Right atrium auricular region (tissue), 2 donors: ENCODE measurements around the gene CDH16. TPM values are rescaled to one million over a fixed set of nuclear protein-coding genes. Genes with fewer than 3 reads are reported as not detected.

ENCODE experiments used
- DNase-seq: peaks from one replicate; pipeline ENCODE4 v3.0.0-alpha.2; 2019; ENCODE audit warnings: low spot score
- H3K27ac ChIP-seq, 2 donors: fragments of 200-600 bp; sonication (generic); 1 replicate in 1 of 2; 2 replicates in 1 of 2; pipeline ENCODE4 v1.5.1; 2016 to 2019
- H3K27me3 ChIP-seq, 2 donors: fragments of 200-600 bp; sonication (generic); one replicate each; pipeline versions ENCODE4 v1.5.1 to v1.6.0; 2017 to 2019
- H3K36me3 ChIP-seq: fragments of 200-600 bp; sonication (generic); one replicate; pipeline ENCODE4 v1.5.1; 2016
- H3K4me1 ChIP-seq, 2 donors: fragments of 200-600 bp; sonication (generic); one replicate each; pipeline versions ENCODE4 v1.5.1 to v1.6.0; 2017 to 2019
- H3K4me3 ChIP-seq, 2 donors: fragments of 200-600 bp; sonication (generic); 1 replicate in 1 of 2; 2 replicates in 1 of 2; pipeline ENCODE4 v1.5.1; 2017 to 2019; ENCODE audit warnings: mild to moderate bottlenecking in 1 of 2, moderate library complexity in 1 of 2
- H3K9me3 ChIP-seq, 2 donors: fragments of 200-600 bp; sonication (generic); one replicate each; pipeline ENCODE4 v1.5.1; 2019
- total RNA-seq, 2 donors: library from RNA; depleted of rRNA; stranded (reverse); fragments of >200 nt; gene quantifications; one replicate each; pipeline ENCODE4 v1.1.0, GENCODE V29; 2016
- TF ChIP-seq, protein P1 (sequence below), 2 donors: fragments of 200-600 bp; sonication (generic); IDR thresholded peaks; one replicate each; pipeline ENCODE4 v1.5.1; 2019; ENCODE audit warnings: antibody characterized with exemption in 2 of 2

CDH16 gene
- total RNA-seq, 2 donors from 2014 or later: 0.79 to 1.4 TPM

DNA sequence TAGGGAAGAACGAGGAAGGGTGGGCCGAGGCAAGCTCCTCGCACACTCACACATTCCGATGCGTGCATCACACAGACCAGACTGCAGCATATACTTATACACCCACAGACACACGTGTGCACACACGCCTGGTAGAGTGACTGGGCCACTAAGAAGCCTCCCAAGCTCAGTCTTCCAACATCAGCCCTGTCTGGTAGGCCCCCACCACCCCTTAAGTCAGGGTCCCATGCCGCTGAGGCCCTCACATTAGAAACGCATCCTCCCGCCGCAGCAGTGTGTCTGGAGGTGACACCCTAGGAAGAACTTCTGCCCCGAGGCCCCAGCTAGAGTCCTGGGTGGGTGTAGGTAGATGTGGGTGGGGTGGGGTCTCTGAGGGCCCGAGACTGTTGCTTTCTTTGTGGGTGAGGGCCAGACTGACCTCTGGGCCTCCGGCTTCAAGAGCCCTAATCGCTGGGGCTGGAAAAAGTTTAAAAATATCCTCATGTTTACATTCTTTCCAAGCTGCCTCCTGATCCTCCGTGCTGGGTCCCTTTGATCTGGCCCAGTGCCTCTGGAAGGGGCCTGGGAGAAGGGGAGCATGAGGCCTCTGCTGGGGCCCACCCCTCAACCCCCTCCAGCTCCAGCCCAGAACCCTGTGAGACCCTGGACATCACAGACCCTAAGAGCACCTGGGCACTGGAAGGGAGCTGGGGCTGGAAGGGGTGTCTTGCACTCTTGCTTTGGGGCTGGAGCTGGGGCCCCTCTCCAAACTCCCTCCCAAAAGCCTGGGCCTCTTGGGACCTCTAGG lies 13.6 kb downstream of the CDH16 start:
- no peaks in the 10 kb centered on the region for H3K36me3 ChIP-seq
- peaks cover 0 to 72% of the 10 kb centered on the region in 2 donors for H3K4me1 ChIP-seq
- peak overlapping the region; percentile 26 to 42 for H3K4me3 ChIP-seq
- no peak for DNase-seq
- H3K27me3 ChIP-seq: no peaks in the 10 kb centered on the region
- TF ChIP-seq, protein P1, sequence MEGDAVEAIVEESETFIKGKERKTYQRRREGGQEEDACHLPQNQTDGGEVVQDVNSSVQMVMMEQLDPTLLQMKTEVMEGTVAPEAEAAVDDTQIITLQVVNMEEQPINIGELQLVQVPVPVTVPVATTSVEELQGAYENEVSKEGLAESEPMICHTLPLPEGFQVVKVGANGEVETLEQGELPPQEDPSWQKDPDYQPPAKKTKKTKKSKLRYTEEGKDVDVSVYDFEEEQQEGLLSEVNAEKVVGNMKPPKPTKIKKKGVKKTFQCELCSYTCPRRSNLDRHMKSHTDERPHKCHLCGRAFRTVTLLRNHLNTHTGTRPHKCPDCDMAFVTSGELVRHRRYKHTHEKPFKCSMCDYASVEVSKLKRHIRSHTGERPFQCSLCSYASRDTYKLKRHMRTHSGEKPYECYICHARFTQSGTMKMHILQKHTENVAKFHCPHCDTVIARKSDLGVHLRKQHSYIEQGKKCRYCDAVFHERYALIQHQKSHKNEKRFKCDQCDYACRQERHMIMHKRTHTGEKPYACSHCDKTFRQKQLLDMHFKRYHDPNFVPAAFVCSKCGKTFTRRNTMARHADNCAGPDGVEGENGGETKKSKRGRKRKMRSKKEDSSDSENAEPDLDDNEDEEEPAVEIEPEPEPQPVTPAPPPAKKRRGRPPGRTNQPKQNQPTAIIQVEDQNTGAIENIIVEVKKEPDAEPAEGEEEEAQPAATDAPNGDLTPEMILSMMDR (IDR thresholded peaks at IDR 0.05): no peak
- H3K9me3 ChIP-seq: no peaks in the 10 kb centered on the region
- H3K27ac ChIP-seq: peak overlapping the region; percentile 90 to 96

- DNase-seq: no peak
- peak overlapping the region; percentile 90 to 96 for H3K27ac ChIP-seq
- H3K36me3 ChIP-seq: no peaks in the 10 kb centered on the region
- peak overlapping the region; percentile 26 to 42 for H3K4me3 ChIP-seq
- H3K27me3 ChIP-seq: no peaks in the 10 kb centered on the region
- peaks cover 0 to 78% of the 10 kb centered on the region in 2 donors for H3K4me1 ChIP-seq
- TF ChIP-seq, protein P1 (IDR thresholded peaks at IDR 0.05): no peak
- H3K9me3 ChIP-seq: no peaks in the 10 kb centered on the region
Observed at GRCh38 chr16:66904428-66904845, 14.2 kb downstream of the CDH16 start.

DNA sequence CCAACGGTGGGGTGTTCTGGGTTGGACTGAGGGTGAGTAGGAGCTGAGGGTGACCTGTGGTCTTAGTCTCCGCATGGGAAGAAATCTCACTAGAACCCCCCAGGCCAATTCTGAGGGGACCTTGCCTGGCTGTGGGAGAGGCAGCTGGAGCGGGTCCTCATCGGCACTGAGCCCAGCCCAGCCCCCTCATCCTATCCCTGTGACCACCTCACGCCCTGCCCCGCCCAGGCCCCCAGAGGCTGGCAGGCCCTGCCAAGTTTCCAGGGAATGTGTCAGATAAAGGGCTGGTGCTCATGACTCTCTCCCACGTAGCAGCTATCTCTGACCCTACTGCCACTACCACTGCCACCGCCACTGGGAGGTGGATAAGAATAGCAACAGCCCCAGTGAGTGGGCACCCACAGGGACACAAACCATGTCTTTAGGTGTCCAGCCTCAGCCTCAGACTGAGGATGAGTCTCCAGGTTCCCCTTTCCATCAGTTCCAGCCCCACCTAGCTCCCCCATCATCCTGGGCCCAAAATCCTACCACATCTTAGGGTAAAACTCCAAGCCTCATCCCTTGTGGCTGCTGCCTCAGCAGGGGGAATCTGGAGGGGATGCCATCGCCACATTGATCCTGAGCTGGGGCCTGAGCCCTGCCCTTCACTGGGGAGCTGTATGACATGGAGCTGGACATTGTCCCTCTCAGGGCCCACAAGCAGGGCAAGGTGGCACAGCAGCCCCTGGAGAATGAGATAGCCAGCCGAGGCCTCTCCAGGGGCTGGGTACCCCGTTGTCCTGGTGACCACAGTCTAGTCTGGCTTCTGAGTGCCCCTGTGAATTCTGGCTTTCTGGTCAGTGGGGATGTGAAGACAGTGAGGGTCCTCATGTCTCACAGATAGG lies 14.9 kb downstream of the CDH16 start:
- Histone ChIP-seq H3K27me3 (no peaks in the 10 kb centered on the region), H3K9me3 (no peaks in the 10 kb centered on the region), H3K27ac (peak overlapping the region; percentile 90 to 96), H3K36me3 (no peaks in the 10 kb centered on the region), H3K4me1 (peaks cover 0 to 85% of the 10 kb centered on the region in 2 donors), H3K4me3 (peak overlapping the region; percentile 26 to 42)
- TF ChIP-seq, protein P1 (IDR thresholded peaks at IDR 0.05): no peak
- no peak for DNase-seq

DNA sequence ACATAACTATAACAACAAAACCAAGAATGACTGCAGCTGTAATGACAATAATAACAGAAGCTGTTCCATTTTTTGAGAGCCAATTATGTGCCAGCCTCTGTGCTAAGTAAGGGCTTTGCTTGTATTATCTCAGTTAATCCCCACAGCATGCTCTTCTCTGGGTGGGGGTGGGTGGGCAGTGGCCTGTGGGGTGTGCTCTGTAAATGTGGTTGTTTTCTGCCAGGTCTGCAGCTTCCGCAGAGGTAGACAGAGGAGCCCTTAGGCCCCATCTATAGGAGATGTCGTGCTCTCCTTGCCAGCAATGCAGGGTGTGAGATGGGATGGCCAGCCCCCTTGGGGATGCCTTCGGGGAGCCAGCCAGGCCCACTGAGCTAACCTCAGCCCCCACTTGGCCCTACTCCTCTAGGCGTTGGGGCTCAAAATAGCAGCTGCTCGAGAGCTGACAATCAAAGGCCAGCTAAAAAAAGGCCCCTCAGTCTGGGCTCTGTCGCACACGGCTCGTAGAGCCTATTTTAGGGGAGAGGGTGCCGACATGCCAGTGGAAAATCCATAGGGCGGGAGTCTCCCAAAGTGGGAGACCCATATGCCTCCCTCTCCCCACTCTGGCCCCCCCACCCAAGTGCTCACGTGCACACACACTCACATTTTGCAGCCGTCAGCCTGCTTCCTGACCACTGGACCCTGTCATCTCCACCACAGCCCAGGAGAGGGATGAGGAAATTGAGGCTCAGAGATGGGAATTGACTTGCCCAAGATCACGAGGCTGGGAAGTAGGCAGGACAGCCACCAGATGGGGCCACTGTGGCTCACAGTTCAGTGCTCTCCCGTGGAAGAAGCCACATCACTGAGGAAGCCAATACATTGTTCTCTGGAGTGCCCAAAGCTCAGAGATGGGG lies 15.8 kb downstream of the CDH16 start:
- Histone ChIP-seq H3K4me3 (no peak overlapping the region), H3K4me1 (peaks cover 0 to 88% of the 10 kb centered on the region in 2 donors), H3K27me3 (no peaks in the 10 kb centered on the region), H3K36me3 (no peaks in the 10 kb centered on the region), H3K9me3 (no peaks in the 10 kb centered on the region), H3K27ac (peak overlapping the region; percentile 90 to 96)
- no peak for DNase-seq
- TF ChIP-seq, protein P1 (IDR thresholded peaks at IDR 0.05): no peak

DNA sequence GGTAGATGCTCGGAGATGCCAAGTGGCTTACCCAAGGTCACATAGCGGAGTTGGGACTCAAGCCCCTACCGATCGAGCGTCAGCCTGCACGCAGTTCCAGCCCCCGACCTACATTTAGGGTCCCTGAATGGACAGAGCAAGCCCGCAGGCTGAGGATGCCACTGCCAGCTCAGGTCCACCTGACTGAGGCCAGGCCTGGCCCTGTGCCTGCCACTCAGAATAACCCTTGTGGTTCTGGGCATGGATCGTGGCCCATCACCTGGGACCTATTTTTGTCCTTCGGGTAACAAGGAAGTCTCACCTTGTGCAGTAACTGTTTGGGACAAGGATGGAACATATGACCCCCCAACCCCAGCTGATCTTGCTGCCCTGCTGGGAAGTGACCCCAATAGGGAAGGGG lies 17.1 kb downstream of the CDH16 start:
- no peak for DNase-seq
- H3K9me3 ChIP-seq: no peaks in the 10 kb centered on the region
- TF ChIP-seq, protein P1 (IDR thresholded peaks at IDR 0.05): no peak
- H3K27ac ChIP-seq: peak overlapping the region; percentile 90 to 96
- H3K36me3 ChIP-seq: no peaks in the 10 kb centered on the region
- no peak overlapping the region for H3K4me3 ChIP-seq
- peaks cover 0 to 75% of the 10 kb centered on the region in 2 donors for H3K4me1 ChIP-seq
- no peaks in the 10 kb centered on the region for H3K27me3 ChIP-seq
